NT2/D1 (cell line): Measurements from ENCODE around the gene USP44.

ENCODE experiments used
- SUZ12 ChIP-seq: IDR thresholded peaks from 2 replicates; pipeline ENCODE4 v1.6.1; 2011; ENCODE audit not compliant: insufficient read length, insufficient read depth; ENCODE audit errors: extremely low read depth
- YY1 ChIP-seq: IDR thresholded peaks from 2 replicates; pipeline ENCODE4 v1.6.1; 2011; ENCODE audit not compliant: insufficient read length, insufficient read depth
- ZNF274 ChIP-seq: IDR thresholded peaks from 2 replicates; pipeline ENCODE4 v1.6.1; 2011; ENCODE audit warnings: mild to moderate bottlenecking, low read depth, low read length

- TF ChIP-seq ZNF274 (no peak), SUZ12 (no peak), YY1 (no peak)
These were observed 64.3 kb downstream of the USP44 start for GRCh38 chr12:95487024-95487423.
